Hepatic stellate cell (primary cell): ENCODE measurements around the gene COX19.
"Not testable (repeated sequence)": the region's sequence is repeated elsewhere in the genome, so short reads cannot be mapped to it uniquely, and the experiment has no call there.

ENCODE experiments used
- DNase-seq: peaks from one replicate; pipeline ENCODE4 v3.0.0; 2011; ENCODE audit warnings: low spot score

Gene COX19

DNA sequence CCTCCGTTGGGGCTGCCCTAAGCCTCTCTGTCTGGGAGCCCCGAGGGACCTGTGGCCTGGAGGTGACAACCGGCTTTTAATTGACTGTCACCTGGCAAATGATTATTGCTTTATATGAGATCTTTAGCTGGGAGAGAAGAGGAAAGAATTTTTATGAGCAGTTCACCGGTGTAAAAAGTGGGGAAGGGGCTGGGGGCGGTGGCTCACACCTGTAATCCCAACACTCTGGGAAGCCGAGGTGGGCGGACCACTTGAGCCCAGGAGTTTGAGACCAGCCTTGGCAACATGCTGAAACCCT, 2.6 kb upstream of the COX19 start:
- no peak for DNase-seq

DNA sequence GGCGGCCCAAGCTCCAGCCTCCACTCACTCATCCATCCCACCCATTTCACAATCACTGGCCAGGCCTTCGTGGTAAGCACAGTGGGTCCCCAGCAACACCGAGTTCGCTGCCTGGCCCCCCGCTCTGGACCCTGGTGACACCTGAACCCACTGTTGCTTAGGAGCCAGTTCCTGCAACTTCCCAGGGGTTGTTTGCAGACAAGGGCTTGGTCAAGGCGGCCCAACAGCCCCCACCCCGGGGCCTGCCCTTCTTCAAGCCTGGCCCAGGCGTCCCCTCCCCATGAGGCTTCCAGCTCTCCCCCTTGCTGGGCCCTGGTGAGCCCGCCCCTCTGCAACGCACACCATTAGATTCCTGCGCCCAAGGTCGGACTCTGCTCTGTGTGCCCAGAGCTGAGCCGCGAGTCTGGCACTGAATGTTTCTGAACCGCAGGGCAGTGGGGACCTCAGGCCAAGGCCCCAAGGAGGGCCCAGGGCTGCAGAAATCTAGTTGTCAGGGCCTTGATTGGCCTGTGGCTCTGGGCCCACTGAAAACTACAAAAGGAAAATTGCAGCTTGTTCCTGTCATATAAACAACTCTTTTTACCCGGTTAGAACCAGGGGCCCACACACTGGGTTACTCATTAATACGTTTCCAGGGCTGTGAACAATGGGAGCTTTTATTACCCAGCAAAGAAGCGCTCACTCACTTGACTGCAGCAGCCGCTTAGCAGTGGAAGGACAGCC, 2.1 kb upstream of the COX19 start:
- DNase-seq = no peak

DNA sequence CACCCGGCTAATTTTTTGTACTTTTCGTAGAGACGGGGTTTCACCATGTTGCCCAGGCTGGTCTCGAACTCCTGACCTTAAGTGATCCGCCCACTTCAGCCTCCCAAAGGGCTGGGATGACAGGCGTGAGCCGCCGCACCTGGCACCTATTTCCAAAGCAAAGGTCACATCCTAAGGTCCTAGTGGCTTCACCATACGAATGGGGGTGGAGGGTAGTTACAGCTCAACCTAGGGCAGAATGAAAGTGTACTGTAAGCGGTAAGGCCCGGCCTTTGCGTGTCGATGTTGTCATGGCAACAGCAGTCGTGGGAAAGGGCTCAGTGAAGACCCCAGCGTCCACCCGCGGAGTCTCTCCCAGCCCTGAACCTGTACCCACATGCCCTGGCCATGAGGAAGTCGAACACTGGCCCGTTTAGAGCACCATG, 1.6 kb upstream of the COX19 start:
- no peak for DNase-seq

DNA sequence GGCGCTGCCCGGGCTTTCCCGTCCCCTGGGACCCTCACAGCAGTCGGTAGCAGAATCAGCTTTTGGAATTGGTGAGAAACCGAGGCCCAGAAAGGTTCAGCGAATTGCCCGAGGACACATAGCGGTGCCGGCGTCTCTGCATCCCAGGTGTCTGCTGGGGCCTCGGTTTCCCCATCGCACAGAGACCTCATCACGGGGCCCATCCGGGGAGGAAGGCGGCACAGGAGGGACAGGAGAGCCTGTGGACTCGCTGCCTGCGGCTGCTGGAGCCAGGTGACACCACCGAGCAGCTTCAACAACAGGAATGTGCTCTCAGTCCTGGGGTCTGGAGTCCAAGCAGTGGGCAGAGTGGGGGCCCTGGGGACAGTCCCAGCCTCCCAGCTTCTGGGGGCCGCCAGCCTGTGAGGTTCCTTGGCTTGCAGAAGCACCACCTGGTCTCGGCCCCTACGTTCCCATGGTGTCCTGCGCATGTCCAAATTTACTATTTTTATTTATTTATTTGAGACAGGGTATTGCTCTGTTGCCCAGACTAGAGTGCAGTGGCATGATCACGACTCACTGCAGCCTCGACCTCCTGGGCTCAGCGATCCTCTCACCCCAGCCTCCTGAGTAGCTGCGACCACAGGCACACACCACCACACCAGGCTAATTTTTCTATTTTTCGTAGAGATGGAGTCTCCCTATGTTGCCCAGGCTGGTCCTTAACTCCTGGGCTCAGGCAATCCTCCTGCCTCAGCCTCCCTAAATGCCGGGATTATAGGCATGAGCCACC, 539 bp upstream of the COX19 start:
- no peak for DNase-seq

DNA sequence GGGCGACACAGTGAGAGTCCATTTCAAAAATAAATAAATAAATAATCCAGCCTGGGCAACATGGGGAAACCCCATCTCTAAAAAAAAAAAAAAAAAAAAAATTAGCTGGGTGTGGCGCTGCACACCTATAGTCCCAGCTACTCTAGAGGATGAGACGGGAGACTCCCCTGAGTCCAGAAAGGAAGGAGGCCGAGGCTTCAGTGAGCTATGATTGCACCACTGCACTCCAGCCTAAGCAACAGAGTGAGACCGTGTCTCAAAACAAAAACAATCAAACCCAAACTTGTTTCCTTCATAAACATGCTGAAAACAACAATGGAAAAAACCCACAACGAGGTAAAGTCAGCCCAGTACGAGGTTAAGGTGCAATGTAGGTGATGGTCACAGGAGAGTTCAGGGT, 1.2 kb downstream of the COX19 start:
- no peak for DNase-seq

DNA sequence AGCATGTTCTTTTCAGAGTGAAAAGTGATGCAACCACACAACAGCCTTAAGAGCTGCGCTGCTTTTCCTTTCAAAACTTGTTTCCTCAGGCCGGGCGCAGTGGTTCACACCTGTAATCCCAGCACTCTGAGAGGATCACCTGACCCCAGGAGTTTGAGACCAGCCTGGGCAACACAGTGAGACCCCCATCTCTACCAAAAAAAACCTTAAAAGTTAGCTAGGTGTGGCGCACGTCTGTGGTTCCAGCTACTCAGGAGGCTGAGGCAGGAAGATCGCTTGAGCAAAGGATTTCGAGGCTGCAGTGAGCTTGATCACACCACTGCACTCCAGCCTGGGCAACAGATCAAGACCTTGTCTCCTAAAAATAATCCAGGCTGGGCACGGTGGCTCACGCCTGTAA, 2.0 kb downstream of the COX19 start:
- no peak for DNase-seq

DNA sequence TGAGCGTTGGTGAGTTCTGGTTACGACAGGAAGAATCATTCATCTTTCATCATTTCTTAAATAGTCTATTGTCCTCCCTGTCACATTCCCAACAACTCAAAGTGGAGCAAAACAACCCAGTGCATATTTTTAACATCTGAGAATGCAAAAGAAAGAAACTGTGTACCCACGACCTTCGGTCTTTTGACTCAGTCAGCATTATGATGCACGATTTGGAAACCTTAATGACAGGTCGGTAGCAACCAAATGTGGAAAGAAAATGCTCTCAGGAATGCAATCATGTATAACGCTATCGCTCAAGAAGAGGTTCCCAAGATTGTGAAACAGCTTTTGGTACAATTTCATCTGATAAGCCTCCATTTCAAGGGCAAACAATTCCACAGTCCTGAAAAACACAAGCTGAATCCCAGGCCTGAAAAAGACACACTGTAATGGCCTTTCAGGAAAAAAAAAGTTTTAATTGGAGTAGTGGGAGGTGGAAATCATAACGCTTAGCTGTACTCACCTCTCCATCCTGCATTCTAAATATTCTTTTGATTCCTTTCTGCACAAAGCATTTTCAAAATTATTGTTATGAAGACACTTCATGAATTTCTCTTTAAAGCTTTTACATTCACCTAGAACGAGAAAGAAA, 2.6 kb downstream of the COX19 start:
- DNase-seq = no peak

DNA sequence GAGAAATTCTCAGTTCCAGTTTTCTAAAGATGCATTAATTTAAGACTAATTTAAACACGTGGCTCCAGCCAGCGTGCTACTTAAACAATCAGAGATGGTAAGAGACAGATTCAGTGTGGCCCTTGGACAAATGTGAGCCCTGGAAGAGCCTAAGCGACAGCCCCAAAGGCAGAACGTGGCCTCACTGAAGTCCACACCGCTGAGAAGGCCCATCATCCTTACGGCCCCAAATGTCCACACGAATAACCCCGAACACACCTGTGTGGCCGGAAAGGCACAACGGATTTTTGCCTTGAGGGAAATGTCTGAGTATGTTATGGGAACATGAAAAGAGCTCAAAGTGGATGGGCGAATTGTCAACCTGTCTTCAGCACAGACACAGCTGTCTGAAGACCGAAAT, 3.2 kb downstream of the COX19 start:
- no peak for DNase-seq

DNA sequence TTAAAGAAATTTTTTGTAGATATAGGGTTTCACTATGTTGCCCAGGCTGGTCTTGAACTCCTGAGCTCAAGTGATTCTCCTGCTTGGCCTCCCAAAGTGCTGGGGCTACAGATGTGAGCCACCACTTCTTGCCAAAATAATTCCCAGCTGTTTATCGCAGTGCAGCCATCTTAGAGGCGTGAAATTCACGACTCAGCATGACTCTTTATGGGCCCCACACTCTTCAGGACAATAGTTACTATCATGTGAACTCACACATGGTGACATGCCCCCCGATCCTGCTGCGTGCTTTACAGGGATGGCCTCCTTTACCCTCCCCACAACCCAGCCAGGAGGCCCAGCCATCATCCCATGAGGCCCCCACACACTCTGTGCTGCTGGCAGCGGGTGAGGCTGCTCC, 4.6 kb downstream of the COX19 start:
- DNase-seq = no peak

DNA sequence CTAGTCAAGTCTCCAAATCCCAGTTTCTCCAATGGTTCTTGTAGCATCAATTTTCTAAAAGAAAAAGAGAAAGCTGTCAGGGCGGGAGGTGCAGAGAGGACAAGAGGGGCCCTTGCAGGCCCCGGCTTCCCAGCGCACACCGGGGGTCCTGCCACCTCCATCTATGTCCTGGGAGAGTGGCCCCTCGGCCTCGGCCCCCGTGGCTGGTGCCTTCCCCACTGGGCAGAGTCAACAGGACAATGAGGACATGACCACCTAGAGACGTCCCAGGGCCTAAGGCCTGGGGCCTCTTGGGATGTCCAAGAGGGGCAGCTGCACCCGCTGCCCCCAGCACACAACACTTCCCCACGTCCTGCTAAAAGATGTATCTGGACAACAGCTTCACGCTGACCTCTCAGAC, 5.9 kb downstream of the COX19 start:
- no peak for DNase-seq

DNA sequence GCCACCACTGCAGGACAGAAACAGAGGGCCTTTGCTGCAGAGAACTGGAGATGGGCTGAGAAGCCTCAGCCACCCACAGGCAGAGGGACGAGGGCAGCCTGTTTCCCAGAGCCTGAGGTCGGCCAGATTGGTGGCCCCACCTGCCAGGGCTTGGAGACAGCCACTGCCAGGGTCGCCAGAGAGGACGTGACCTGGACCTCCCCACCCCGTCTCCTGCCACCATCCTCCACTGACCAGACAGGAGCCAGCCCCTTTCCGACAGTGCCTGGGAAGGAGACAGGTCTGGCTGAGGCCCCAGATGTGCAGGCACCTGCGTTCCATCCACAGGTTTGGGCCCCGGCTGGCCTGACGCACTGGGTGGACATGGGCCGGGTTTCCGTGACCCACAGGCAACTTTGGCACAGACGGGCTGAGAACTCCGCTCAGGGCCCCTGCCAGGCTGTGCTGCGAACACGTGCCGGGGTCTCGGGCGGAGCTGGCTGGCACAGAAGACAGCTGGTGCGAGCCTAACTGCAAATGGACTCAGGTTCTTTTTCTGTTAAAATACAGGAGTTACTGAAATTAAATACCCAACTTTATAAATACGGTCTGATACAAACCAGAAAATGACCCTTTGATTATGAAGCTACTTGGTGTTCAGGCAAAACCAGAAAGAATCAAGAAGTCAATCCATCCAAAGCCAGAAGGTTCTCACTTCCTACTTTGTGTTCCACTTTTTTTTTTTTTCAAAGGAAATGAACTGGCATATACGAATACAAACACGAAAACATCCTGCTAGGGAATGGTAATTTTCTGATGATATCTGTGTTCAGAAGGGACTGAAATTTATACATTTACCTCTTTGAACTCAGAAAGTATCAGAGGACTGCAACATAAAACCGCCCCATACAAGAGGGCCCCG, 6.9 kb downstream of the COX19 start:
- DNase-seq = no peak

DNA sequence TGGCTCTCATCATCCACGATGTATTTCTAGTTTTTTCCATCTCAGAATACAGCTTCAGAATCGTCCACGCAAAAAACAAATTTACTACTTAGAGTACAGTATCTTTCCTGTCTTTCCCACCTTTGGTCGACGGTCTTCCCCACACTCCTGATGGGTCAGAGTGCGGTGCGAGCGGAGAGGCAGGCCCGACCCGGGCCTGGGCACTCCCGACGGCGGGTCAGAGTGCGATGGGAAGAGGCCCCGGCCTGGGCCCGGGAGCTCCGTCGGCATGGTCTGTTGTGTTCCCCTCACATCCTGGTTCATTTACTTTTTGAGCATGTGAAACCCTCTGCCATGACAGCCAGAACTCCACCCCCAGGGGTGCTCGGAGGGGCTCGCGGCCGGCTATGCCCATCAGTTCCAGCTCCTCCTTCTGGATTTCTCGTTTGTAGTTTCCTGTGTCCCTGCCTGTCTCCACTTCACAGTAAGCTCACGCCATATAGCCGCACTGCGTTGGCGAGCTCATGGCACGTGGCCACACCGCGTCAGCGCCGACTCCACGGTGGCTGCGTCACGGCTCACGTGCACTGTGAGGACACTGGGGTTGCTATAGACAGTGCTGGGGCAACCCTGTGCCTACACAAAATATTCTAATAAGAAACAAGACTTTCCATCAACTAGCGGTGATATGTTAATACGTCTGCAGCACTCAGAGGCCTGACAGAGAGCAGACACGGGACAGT, 7.8 kb downstream of the COX19 start:
- DNase-seq = no peak

DNA sequence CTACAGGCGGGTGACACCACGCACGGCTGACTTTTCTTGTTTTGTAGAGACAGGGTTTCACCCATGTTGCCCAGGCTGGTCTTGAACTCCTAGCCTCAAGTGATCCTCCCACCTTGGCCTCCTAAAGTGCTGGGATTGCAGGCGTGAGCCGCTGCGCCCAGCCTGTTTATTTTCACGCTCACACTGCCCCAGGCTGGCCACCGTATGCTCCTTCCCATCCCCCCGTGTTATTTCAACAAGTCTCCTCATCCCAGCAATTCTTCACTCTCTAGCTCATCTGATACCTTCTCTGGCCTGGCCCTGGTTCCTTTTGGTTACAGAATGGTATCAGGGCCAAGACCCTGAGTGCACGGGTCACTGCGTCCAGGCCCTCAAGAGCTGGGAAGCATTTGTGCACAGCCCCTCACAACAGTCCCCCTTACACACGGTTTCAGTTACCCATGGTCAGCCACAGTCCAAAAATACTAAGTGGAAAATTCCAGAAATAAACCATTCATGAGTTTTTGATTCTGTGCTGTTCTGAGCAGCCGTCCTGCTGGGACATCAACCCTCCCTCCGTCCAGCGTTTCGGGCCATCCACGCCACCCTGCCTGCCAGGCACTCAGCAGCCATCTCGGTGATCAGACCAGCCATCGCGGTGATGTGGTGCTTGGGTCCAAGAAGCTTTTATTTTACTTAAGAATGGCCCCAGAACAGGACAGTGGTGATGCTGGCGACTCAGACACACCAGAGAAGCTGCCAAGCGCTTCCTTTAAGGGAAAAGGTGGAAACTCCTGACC, 8.9 kb downstream of the COX19 start:
- DNase-seq = no peak

DNA sequence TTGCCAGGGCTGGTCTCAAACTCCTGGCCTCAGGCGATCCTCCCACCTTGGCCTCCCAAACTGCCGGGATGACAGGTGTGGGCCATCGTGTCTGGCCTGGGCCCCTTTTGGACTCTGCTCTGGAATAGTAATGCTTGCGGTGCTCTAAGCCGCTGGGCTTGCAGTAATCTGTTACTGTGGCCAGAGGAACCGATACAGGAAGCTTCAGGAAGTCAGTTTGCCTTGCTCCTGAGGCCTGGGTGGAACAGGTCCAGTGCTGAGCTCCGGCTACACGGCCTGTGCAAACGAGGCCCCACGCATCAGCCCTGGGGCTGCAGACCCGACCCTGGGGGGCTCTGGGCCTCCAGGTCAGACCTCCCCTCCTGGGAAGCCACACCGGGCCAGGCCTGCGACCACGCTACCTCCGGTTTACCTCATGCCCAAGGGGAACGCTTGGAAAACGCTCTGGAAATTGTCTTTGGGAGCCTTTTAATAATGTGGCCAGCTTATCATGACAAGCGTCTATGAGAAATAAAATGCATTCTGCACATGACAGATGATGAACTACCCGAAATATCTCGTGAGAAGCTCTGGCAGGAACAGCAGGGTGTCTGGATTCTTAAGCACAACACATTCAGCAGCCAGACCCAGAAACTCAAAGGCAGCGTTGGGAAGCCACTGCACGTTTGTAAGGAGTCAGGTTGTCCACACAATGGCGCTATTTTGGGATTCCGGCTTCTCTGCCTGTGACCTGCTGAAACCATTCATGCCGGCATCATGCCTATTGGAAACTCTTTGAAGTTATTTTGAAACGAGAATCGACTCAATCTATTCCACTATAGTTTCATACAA, 10.7 kb downstream of the COX19 start:
- peak; percentile 87 for DNase-seq

DNA sequence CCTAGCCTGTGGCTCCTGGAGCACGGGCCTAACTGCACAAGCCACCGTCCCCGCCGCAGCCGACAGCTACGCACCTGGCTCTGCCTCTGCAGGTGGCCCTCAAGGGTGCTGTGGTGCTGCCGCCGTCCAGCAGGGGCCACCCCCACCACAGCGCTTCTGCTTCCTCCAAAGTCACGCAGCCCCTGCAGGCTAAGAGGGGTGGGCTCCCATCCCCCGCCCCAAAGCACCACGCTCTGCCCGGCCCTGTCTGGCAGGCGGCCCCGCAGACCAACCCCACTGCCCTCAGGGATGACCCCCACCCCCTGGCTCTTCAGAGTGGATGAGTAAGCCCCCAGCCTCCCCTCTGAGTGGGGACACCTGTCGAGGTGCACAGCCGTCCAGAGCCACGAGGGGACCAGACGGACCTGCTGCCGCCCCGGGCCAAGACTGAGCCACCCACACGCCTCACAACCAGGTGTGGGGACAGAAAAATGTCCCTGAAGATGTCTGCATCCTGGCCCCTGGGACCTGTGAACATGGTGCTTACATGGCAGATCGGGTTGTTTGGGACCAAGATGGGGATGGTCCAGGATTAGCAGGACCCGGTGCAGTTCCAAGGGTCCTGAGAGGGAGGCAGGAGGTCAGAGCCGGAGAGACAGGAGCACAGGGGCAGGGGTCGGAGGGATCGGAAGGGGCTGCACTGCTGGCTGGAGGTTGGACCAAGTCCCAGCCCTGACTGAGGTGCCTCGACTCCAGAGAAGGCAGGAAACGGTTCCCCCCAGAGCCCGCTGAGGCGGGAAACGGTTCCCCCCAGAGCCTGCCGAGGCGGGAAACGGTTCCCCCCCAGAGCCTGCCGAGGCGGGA, 11.9 kb downstream of the COX19 start:
- no peak for DNase-seq

DNA sequence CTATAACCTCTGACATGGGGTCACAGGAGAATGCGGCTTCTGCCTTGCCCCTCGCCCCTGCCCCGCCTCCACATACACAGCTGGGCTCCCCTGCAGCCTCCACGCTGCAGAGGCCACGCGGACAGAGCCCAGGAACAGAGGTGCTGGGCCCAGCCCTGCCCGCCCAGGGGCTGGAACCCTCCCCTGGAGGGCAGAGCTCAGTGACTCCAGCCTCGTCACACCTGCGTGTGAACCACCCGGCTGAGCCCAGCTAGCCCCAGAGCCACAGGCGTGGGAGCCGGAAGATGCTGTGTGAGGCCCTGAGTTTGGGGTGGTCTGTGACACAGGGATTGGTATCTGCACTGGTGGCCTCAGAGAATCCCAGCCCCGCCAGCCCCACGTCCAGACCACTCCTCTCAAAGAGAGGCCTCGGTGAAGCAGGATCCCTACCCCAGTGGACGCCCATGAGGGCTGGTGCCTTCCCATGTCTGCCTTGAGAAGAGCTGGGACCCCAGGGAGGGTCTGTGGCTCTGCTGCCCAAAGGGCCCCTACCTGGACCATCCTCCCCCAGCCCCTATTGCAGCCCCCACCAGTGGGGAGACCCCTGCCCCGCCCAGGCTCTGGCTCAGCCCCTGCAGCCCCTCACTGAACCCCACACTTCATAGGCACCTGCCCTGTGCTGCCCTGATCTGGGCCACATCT, 12.8 kb downstream of the COX19 start:
- no peak for DNase-seq

DNA sequence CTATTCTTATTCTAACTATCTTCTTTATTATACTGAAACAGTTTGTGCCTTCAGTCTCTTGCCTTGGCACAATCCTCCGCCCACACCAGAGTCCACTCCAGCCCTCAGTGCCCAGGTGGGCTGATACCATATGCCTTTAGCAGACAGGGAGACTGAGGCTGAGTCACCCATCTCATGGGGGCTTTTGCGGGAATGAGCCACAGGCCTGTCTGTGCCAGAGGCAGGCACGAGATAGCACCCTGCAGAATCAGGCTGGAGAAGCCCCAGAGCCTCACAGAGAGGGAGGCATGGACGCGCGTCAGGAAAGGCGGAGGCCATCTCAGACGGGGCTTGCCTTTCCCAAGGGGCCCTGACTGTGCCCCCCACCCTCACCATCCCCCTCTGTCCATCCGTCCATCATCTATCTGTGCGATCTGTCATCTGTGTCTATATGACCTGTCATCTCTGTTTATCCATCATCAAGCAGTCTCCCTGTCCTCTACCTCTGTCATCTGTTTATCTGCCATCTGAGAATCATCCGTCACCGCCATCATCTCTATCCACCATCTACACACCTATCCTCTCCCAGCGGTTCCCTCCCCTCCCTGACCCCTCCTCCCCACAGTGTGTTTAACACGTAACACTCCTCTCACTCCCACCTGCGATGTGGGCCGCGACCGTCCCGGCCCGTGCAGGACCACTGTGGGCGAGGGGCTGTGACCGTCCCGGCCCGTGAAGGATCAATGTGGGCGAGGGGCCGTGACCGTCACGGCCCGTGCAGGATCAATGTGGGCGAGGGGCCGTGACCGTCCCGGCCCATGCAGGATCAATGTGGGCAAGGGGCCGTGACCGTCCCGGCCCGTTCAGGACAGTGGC, 13.6 kb downstream of the COX19 start:
- no peak for DNase-seq

DNA sequence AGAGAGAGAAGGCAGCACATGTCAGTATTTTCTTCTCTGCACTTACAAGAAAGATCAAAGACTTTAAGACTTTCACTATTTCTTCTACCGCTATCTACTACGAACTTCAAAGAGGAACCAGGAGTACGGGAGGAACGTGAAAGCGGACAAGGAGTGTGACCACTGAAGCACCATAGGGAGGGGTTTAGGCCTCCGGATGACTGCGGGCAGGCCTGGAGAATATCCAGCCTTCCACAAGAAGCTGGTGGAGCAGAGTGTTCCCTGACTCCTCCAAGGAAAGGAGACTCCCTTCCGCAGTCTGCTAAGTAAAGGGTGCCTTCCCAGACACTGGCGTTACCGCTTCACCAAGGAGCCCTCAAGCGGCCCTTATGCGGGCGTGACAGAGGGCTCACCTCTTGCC, 14.4 kb downstream of the COX19 start:
- not testable (repeated sequence) for DNase-seq
